SK-N-SH (cell line): ENCODE results near the gene DOC2A. TPM values are rescaled to one million over a fixed set of nuclear protein-coding genes. Genes with fewer than 3 reads are reported as not detected.
A peak's percentile ranks its signal among the peaks of the same experiment; 100 is the strongest.

Experiments
- CTCF ChIA-PET: fragments of 300-600, 350-600 bp; formaldehyde crosslinking; extraction: SDS; loops from one replicate; lab custom pipeline; 2021; lab: Yijun Ruan, JAX
- POLR2A ChIA-PET: fragments of 350-600 bp; sonication (Branson Sonifier 250); formaldehyde crosslinking; extraction: SDS; loops from one replicate; lab custom pipeline; 2020; ENCODE audit warnings: antibody characterized with exemption, inconsistent platforms; lab: Yijun Ruan, JAX
- DNase-seq: peaks from one replicate; pipeline ENCODE4 v3.0.0; 2012
- H2AFZ ChIP-seq: fragments of 200-600 bp; sonication (generic); 2 replicates; pipeline ENCODE4 v1.8.1; 2016; ENCODE audit warnings: antibody characterized with exemption, mild to moderate bottlenecking, low read depth
- H3F3A ChIP-seq: fragments of 200-600 bp; sonication (generic); replicated peaks from 2 replicates; pipeline ENCODE3; 2016; ENCODE audit warnings: antibody characterized with exemption, mild to moderate bottlenecking; ENCODE audit not compliant: insufficient read depth
- H3K27ac ChIP-seq, 2 experiments: fragments of 200-500 bp in 1 of 2; fragments of 200-600 bp in 1 of 2; sonication (Bioruptor generic) in 1 of 2; sonication (generic), shearing (Covaris generic) in 1 of 2; 2 replicates each; pipeline versions ENCODE4 v1.5.1 to v1.6.1; 2014 to 2016; ENCODE audit warnings: low read depth in 2 of 2, inconsistent platforms in 1 of 2, low read length in 1 of 2, mild to moderate bottlenecking in 1 of 2, mixed read lengths in 1 of 2
- H3K27me3 ChIP-seq: fragments of 200-600 bp; sonication (generic), shearing (Covaris generic); 2 replicates; pipeline ENCODE4 v1.6.1; 2016; ENCODE audit warnings: mixed run types; ENCODE audit not compliant: insufficient read depth
- H3K36me3 ChIP-seq, 2 experiments: fragments of 200-500 bp in 1 of 2; fragments of 200-600 bp in 1 of 2; sonication (Bioruptor generic) in 1 of 2; sonication (generic) in 1 of 2; replicated peaks in 1 of 2; 2 replicates each; pipeline versions ENCODE3 to v1.5.1; 2014 to 2016; ENCODE audit warnings: low read length in 1 of 2, mild to moderate bottlenecking in 1 of 2; ENCODE audit not compliant: insufficient read depth in 2 of 2, control insufficient read depth in 1 of 2
- H3K4me1 ChIP-seq, 2 experiments: fragments of 200-500 bp in 1 of 2; fragments of 200-600 bp in 1 of 2; sonication (Bioruptor generic) in 1 of 2; sonication (generic), shearing (Covaris generic) in 1 of 2; 2 replicates each; pipeline versions ENCODE4 v1.5.1 to v1.6.1; 2014 to 2016; ENCODE audit warnings: low read depth in 1 of 2, low read length in 1 of 2, mixed run types in 1 of 2; ENCODE audit not compliant: insufficient read depth in 2 of 2, control insufficient read depth in 1 of 2
- H3K4me2 ChIP-seq: fragments of 200-600 bp; sonication (generic), shearing (Covaris generic); 2 replicates; pipeline ENCODE4 v1.6.1; 2017; ENCODE audit warnings: mixed run types
- H3K4me3 ChIP-seq, 2 experiments: fragments of 200-500 bp in 1 of 2; fragments of 200-600 bp in 1 of 2; sonication (Bioruptor generic) in 1 of 2; sonication (generic), shearing (Covaris generic) in 1 of 2; 2 replicates each; pipeline versions ENCODE4 v1.5.1 to v1.8.1; 2014 to 2016; ENCODE audit warnings: low read depth in 2 of 2, inconsistent platforms in 1 of 2, low read length in 1 of 2, mild to moderate bottlenecking in 1 of 2, mixed read lengths in 1 of 2, moderate library complexity in 1 of 2
- H3K79me2 ChIP-seq: fragments of 200-600 bp; sonication (generic); 2 replicates; pipeline ENCODE4 v1.8.1; 2017; ENCODE audit warnings: mild to moderate bottlenecking; ENCODE audit not compliant: insufficient read depth
- H3K9ac ChIP-seq: fragments of 200-600 bp; sonication (generic); 2 replicates; pipeline ENCODE4 v1.6.1; 2017; ENCODE audit warnings: mixed run types
- H3K9me2 ChIP-seq: fragments of 200-600 bp; sonication (generic); 2 replicates; pipeline ENCODE4 v1.6.1; 2017; ENCODE audit warnings: mixed run types
- H3K9me3 ChIP-seq: fragments of 200-600 bp; sonication (generic); 2 replicates; pipeline ENCODE4 v1.6.1; 2017; ENCODE audit warnings: mixed run types, mild to moderate bottlenecking, moderate library complexity
- H4K20me1 ChIP-seq: fragments of 200-600 bp; sonication (generic); 2 replicates; pipeline ENCODE4 v1.6.1; 2017; ENCODE audit warnings: mild to moderate bottlenecking, mixed run types; ENCODE audit not compliant: insufficient read depth
- ELF1 ChIP-seq: IDR thresholded peaks from 2 replicates; pipeline ENCODE4 v1.4.0; 2012
- EP300 ChIP-seq, 2 experiments: IDR thresholded peaks; 2 replicates each; pipeline versions ENCODE4 v1.4.0 to v1.6.1; 2012; ENCODE audit warnings: borderline replicate concordance in 1 of 2, low read depth in 1 of 2, low read length in 1 of 2
- FOSL2 ChIP-seq: IDR thresholded peaks from 2 replicates; pipeline ENCODE4 v1.4.0; 2012; ENCODE audit warnings: low read depth, mild to moderate bottlenecking, moderate library complexity, borderline replicate concordance
- FOXJ3 ChIP-seq: sonication (generic); formaldehyde crosslinking; IDR thresholded peaks from 2 replicates; pipeline ENCODE4 v1.5.1; 2020; ENCODE audit warnings: mild to moderate bottlenecking, missing genetic modification reagents
- FOXM1 ChIP-seq: IDR thresholded peaks from 2 replicates; pipeline ENCODE4 v1.4.0; 2012; ENCODE audit warnings: low read depth, mild to moderate bottlenecking
- IRF3 ChIP-seq: fragments of 150-350 bp; IDR thresholded peaks from 2 replicates; pipeline ENCODE4 v1.6.1; 2016; ENCODE audit warnings: mild to moderate bottlenecking, low read depth, low read length
- MAX ChIP-seq: IDR thresholded peaks from 2 replicates; pipeline ENCODE4 v1.4.0; 2012; ENCODE audit warnings: low read depth
- NFIC ChIP-seq: IDR thresholded peaks from 2 replicates; pipeline ENCODE4 v1.4.0; 2012; ENCODE audit warnings: borderline replicate concordance
- NRF1 ChIP-seq: IDR thresholded peaks from 2 replicates; pipeline ENCODE4 v1.6.1; 2012; ENCODE audit warnings: low read depth, mild to moderate bottlenecking, low read length
- POLR2AphosphoS5 ChIP-seq: IDR thresholded peaks from 2 replicates; pipeline ENCODE4 v1.6.1; 2012; ENCODE audit warnings: low read depth, low read length
- RAD21 ChIP-seq: IDR thresholded peaks from 2 replicates; pipeline ENCODE4 v1.6.1; 2012; ENCODE audit warnings: mild to moderate bottlenecking, low read length
- REST ChIP-seq: IDR thresholded peaks from 2 replicates; pipeline ENCODE4 v1.6.1; 2012; ENCODE audit warnings: mild to moderate bottlenecking, low read depth, low read length, moderate library complexity
- RXRA ChIP-seq: IDR thresholded peaks from 2 replicates; pipeline ENCODE4 v1.4.0; 2012; ENCODE audit warnings: low read depth, mild to moderate bottlenecking, borderline replicate concordance
- TAF1 ChIP-seq: IDR thresholded peaks from 2 replicates; pipeline ENCODE4 v1.6.1; 2012; ENCODE audit warnings: low read depth, mild to moderate bottlenecking, low read length, moderate library complexity, borderline replicate concordance
- TCF12 ChIP-seq: IDR thresholded peaks from 2 replicates; pipeline ENCODE4 v1.4.0; 2012
- WGBS: methylation state at CpG from one replicate; pipeline ENCODE4 v1.1.6; 2017; ENCODE audit warnings: low lambda C conversion rate; 5-methylcytosine and 5-hydroxymethylcytosine counted together
- polyA plus RNA-seq, 3 experiments: library from polyadenylated mRNA; depleted of rRNA; stranded (reverse); fragments of >200 nt; gene quantifications; 2 replicates each; pipeline ENCODE4 v1.2.3, GENCODE V29; 2012
- TF ChIP-seq, protein P1 (sequence below): fragments of 150-350 bp; IDR thresholded peaks from 2 replicates; pipeline ENCODE4 v1.6.1; 2017; ENCODE audit warnings: antibody characterized with exemption, low read length, low read depth, borderline replicate concordance
- TF ChIP-seq, protein P2 (sequence below): IDR thresholded peaks from 2 replicates; pipeline ENCODE4 v1.4.0; 2012; ENCODE audit warnings: low read depth, borderline replicate concordance
- TF ChIP-seq, protein P3 (sequence below): IDR thresholded peaks from 2 replicates; pipeline ENCODE4 v1.4.0; 2012; ENCODE audit warnings: low read depth, borderline replicate concordance

DOC2A gene
- polyA plus RNA-seq, 1 of the 3 experiments (the other 2 are of a cell fraction), result 10.4 TPM

DNA sequence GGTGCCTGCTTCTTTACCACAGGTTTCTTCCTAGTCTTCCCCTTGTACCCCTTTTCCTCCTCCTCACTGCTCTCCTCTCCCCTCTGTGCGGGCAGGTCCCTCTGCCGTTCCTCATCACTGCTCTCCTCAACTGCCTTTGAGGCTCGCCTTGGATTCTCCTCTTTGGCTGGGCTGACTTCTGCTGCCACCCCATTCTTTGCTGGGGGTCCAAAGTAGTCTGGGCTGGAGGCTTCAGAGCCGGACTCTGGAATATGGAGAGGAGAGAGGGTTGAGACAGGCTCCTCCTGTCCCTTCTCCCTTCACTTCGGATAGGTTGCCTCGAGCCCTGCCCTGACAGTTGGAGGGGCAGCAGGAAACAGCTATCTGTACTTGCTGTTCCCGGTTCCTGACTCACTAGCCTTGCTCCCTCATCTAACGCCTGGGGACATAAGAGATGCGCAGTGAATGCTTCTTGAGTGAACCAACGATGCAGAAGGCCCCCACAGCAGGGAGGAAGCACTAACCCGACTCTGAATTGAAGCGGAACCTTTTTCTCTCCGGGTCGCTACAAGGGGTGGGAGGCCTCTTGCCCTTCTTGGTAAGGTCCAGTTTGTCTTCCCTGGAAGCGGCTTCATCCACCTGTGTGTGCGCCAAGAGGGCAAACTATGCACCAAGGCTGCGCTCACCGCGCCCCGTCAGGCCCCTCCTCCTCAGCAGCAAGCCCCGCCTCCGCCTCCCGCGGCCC, 16.1 kb downstream of the DOC2A start:
- H3K4me1 ChIP-seq, result peaks cover 0 to 14% of the 10 kb centered on the region in 2 experiments; a peak in 1 of 4 replicates
- H3K27ac ChIP-seq, result peak overlapping the region; percentile 94
- H3K79me2 ChIP-seq, result peaks cover 19% of the 10 kb centered on the region; the same call in 1 of the 2 replicates
- no peak for TF ChIP-seq EP300 (IDR thresholded peaks at IDR 0.05; ENCODE audit: borderline replicate concordance in 1 of 2, low read depth in 1 of 2, low read length in 1 of 2)
- TF ChIP-seq FOXM1, result no peak
- no peak for TF ChIP-seq FOXJ3 (CRISPR knock-in tag)
- TF ChIP-seq NFIC, result no peak
- no peak for TF ChIP-seq REST
- TF ChIP-seq POLR2AphosphoS5, result no peak
- no peak for TF ChIP-seq IRF3
- TF ChIP-seq, protein P1, sequence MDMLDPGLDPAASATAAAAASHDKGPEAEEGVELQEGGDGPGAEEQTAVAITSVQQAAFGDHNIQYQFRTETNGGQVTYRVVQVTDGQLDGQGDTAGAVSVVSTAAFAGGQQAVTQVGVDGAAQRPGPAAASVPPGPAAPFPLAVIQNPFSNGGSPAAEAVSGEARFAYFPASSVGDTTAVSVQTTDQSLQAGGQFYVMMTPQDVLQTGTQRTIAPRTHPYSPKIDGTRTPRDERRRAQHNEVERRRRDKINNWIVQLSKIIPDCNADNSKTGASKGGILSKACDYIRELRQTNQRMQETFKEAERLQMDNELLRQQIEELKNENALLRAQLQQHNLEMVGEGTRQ, result no peak
- TF ChIP-seq FOSL2, result no peak
- TF ChIP-seq ELF1, result no peak
- no peak for TF ChIP-seq TCF12
- TF ChIP-seq MAX, result no peak
- no peak for TF ChIP-seq RAD21
- TF ChIP-seq, protein P2, sequence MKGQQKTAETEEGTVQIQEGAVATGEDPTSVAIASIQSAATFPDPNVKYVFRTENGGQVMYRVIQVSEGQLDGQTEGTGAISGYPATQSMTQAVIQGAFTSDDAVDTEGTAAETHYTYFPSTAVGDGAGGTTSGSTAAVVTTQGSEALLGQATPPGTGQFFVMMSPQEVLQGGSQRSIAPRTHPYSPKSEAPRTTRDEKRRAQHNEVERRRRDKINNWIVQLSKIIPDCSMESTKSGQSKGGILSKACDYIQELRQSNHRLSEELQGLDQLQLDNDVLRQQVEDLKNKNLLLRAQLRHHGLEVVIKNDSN, result no peak
- no peak for TF ChIP-seq NRF1
- no peak for TF ChIP-seq RXRA
- TF ChIP-seq TAF1, result no peak
- TF ChIP-seq, protein P3, sequence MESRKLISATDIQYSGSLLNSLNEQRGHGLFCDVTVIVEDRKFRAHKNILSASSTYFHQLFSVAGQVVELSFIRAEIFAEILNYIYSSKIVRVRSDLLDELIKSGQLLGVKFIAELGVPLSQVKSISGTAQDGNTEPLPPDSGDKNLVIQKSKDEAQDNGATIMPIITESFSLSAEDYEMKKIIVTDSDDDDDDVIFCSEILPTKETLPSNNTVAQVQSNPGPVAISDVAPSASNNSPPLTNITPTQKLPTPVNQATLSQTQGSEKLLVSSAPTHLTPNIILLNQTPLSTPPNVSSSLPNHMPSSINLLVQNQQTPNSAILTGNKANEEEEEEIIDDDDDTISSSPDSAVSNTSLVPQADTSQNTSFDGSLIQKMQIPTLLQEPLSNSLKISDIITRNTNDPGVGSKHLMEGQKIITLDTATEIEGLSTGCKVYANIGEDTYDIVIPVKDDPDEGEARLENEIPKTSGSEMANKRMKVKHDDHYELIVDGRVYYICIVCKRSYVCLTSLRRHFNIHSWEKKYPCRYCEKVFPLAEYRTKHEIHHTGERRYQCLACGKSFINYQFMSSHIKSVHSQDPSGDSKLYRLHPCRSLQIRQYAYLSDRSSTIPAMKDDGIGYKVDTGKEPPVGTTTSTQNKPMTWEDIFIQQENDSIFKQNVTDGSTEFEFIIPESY, result no peak
- no peaks in the 10 kb centered on the region for H4K20me1 ChIP-seq
- no peaks in the 10 kb centered on the region for H3K9me3 ChIP-seq
- no peaks in the 10 kb centered on the region for H3K9me2 ChIP-seq
- peak; percentile 58 for DNase-seq
- ChIA-PET POLR2A (interaction anchor here (0.6 to 1.3 kb wide), 6 partner anchors 12 to 95 kb away, joined by 3 to 4 read pairs (median 4); partner anchors contain the start of genes SEZ6L2, TAOK2 and TMEM219), CTCF (interaction anchor here (1.0 to 2.8 kb wide), 5 partner anchors 11 to 204 kb away, joined by 3 to 11 read pairs (median 6); partner anchors contain the start of genes KIF22 and TLCD3B)
- peak overlapping the region; percentile 87 to 92 for H3K4me3 ChIP-seq
- no peaks in the 10 kb centered on the region for H3K27me3 ChIP-seq
- 21% methylated on average over 14 of the region's 24 CpGs for WGBS
- peak overlapping the region; percentile 99 for H3K4me2 ChIP-seq
- peaks cover 10% of the 10 kb centered on the region for H3F3A ChIP-seq
- peaks cover 5 to 40% of the 10 kb centered on the region in 2 experiments for H3K36me3 ChIP-seq
- H2AFZ ChIP-seq, result peak overlapping the region; percentile 97
- H3K9ac ChIP-seq, result peak overlapping the region; percentile 90
